PC-9 (cell line): ENCODE data around the gene ITCH.

ENCODE experiments used
- CTCF ChIP-seq: fragments of 200-600 bp; sonication (generic); conservative IDR thresholded peaks from 2 replicates; pipeline ENCODE4 v1.6.1; 2017; ENCODE audit warnings: mixed run types, antibody characterized with exemption, mild to moderate bottlenecking, moderate library complexity
- EZH2 ChIP-seq: fragments of 200-600 bp; sonication (generic); IDR thresholded peaks from 2 replicates; pipeline ENCODE4 v1.8.0; 2017; ENCODE audit warnings: antibody characterized with exemption, low read depth

GRCh38 chr20:34530342-34530741 is 167.3 kb downstream of the ITCH start:
- TF ChIP-seq CTCF = no peak
- TF ChIP-seq EZH2 = no peak
